22Rv1 (cell line): ENCODE measurements around the gene C14orf132.

Source experiments
- H3K27ac ChIP-seq: fragments of 450-650 bp; 2 replicates; pipeline ENCODE4 v1.5.1; 2017
- ZFX ChIP-seq: fragments of 450-650 bp; IDR thresholded peaks from 2 replicates; pipeline ENCODE4 v1.6.1; 2017; ENCODE audit warnings: antibody characterized with exemption, borderline replicate concordance
- TF ChIP-seq, protein P1 (sequence below): fragments of 450-650 bp; IDR thresholded peaks from 2 replicates; pipeline ENCODE4 v1.5.1; 2017; ENCODE audit warnings: mild to moderate bottlenecking

C14orf132 gene

DNA sequence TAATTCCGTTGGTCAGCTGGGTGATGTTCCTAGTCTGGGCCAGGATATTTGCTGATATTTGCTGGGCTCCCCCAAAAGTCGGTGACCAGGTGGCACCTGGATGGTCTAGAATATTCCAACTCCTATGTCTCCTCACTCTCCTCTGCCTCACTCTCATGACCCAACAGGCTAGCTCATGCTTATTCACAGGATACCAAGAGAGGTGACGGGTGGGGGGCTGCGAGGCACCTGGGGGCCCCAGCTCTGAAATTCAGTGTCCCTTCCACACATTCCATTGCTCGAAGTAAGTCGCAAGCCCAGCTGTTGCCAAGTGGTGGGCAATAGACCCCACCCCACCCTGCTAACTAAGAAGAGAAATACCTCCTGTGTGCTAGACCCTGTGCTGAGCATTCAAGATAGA, 67.7 kb downstream of the C14orf132 start:
- TF ChIP-seq, protein P1, sequence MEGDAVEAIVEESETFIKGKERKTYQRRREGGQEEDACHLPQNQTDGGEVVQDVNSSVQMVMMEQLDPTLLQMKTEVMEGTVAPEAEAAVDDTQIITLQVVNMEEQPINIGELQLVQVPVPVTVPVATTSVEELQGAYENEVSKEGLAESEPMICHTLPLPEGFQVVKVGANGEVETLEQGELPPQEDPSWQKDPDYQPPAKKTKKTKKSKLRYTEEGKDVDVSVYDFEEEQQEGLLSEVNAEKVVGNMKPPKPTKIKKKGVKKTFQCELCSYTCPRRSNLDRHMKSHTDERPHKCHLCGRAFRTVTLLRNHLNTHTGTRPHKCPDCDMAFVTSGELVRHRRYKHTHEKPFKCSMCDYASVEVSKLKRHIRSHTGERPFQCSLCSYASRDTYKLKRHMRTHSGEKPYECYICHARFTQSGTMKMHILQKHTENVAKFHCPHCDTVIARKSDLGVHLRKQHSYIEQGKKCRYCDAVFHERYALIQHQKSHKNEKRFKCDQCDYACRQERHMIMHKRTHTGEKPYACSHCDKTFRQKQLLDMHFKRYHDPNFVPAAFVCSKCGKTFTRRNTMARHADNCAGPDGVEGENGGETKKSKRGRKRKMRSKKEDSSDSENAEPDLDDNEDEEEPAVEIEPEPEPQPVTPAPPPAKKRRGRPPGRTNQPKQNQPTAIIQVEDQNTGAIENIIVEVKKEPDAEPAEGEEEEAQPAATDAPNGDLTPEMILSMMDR: no peak
- no peak for TF ChIP-seq ZFX
- H3K27ac ChIP-seq: no peak overlapping the region

GRCh38 chr14:96108061-96108795, 69.1 kb downstream of the C14orf132 start:
- H3K27ac ChIP-seq: no peak overlapping the region
- TF ChIP-seq, protein P1: no peak
- no peak for TF ChIP-seq ZFX

DNA sequence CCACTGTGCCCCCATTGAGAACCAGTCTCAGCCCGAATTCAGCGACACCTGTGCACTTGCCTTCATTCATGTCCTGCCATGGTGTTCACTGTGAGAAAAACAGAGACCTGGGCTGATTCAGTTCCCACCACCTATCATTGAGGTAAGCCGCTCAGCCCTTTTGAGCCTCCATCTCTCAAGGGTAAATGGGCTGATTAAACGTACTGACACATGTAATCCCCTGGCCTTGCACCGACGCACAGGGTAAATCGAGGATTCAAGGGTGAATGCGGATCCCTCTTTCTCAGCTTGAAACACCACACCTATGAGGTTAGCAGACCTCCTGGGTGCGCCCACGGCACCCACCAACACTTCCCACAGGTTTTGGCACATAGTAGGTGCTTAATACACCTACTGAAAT, 69.7 kb downstream of the C14orf132 start:
- TF ChIP-seq ZFX: no peak
- TF ChIP-seq, protein P1: no peak
- no peak overlapping the region for H3K27ac ChIP-seq

DNA sequence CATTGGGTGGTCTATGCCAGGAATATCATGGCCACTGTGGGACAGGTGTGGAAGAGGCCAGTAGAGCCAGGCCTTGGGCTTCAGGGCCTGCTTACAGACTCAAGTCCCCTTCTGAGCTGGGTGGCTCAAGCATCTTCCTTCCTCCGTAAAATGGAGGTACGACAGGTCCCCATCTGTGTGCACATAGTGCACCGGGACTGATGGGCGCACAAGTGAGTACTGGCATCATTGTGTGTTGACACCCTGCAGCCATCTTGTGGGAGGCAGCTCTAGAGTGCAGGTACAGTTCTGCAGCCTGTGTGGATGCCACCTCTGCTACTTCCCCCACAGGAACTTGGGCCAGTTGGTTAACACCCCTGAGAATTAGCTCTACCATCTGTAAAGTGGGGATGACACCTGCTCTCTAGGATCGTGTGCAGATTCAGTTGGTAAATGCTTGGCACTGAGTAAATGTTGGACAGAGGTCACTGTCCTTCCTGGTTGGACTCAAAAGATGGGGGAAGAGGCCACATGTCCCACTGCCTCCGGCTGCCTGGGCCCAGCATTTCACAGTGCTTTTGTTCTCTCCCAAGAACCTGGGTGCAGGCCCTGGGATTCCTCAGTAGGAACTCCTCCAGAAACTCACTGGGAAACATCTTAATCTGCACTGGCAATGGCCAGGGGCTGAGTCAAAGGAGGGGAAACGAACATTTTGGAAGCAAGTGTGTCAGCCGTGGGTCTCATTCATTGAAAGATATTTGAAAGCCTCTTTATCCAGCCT, 70.6 kb downstream of the C14orf132 start:
- no peak for TF ChIP-seq ZFX
- TF ChIP-seq, protein P1: no peak
- no peak overlapping the region for H3K27ac ChIP-seq

DNA sequence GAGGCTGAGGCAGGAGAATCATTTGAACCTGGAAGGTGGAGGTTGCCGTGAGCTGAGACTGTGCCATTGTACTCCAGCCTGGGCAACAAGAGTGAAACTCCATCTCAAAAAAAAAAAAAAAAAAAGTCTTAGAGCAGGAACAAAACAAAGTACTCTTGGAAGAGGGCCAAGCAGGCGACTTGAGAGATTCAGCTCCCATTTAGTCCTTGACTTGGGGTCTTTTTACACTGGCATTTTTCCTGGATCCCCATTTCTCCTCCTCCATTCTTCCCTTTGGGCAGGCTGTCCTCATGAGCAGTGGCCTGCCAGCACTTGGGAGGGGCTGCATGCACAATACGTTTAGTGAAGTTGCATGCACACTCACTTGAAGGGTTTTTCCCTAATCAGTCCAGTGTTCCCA, 72.9 kb downstream of the C14orf132 start:
- TF ChIP-seq, protein P1: no peak
- no peak for TF ChIP-seq ZFX
- H3K27ac ChIP-seq: no peak overlapping the region

- no peak overlapping the region for H3K27ac ChIP-seq
- TF ChIP-seq ZFX: no peak
- TF ChIP-seq, protein P1: no peak
Measured at GRCh38 chr14:96114002-96114401, 74.8 kb downstream of the C14orf132 start.

- TF ChIP-seq, protein P1: no peak
- no peak for TF ChIP-seq ZFX
- no peak overlapping the region for H3K27ac ChIP-seq
Measured at GRCh38 chr14:96117101-96117897, 78.1 kb downstream of the C14orf132 start.
